K562 (cell line): ENCODE data around the gene CCNL1. TPM values are rescaled to one million over a fixed set of nuclear protein-coding genes. Genes with fewer than 3 reads are reported as not detected.

Experiments used
- BACH1 ChIP-seq: fragments of 200-800 bp; sonication (Bioruptor generic); IDR thresholded peaks from 2 replicates; pipeline ENCODE4 v1.6.1; 2016; ENCODE audit warnings: missing genetic modification characterization, missing compliant biosample characterization
- ELF1 ChIP-seq: fragments of 200-800 bp; sonication (Bioruptor generic); IDR thresholded peaks from 2 replicates; pipeline ENCODE4 v1.6.1; 2016; ENCODE audit warnings: missing genetic modification characterization, missing compliant biosample characterization
- EZH2 ChIP-seq: IDR thresholded peaks from 2 replicates; pipeline ENCODE4 v1.6.1; 2012; ENCODE audit warnings: low read depth, mild to moderate bottlenecking, inconsistent platforms, low read length, borderline replicate concordance
- FOS ChIP-seq: IDR thresholded peaks from 3 replicates; pipeline ENCODE4 v1.6.1; 2011; ENCODE audit not compliant: insufficient read length; ENCODE audit errors: extremely low read depth
- FOXJ3 ChIP-seq: sonication (generic); formaldehyde crosslinking; IDR thresholded peaks from 2 replicates; pipeline ENCODE4 v1.4.0; 2020; ENCODE audit warnings: mild to moderate bottlenecking, missing genetic modification reagents
- KLF16 ChIP-seq: IDR thresholded peaks from 2 replicates; pipeline ENCODE4 v1.6.1; 2016; ENCODE audit warnings: antibody characterized with exemption
- LARP7 ChIP-seq: fragments of 450-650 bp; IDR thresholded peaks from 2 replicates; pipeline ENCODE4 v1.6.1; 2016
- SAFB ChIP-seq: fragments of 200-400 bp; formaldehyde crosslinking; IDR thresholded peaks from 2 replicates; pipeline ENCODE4 v1.6.1; 2017; ENCODE audit warnings: low read depth, low read length, borderline replicate concordance
- SOX6 ChIP-seq: fragments of 450-650 bp; IDR thresholded peaks from 2 replicates; pipeline ENCODE4 v1.6.1; 2014; ENCODE audit warnings: mild to moderate bottlenecking
- XRCC4 ChIP-seq: IDR thresholded peaks from one replicate; pipeline ENCODE4 v1.6.1; 2011; ENCODE audit not compliant: insufficient read depth, insufficient read length; ENCODE audit errors: extremely low read depth
- ZBED1 ChIP-seq: IDR thresholded peaks from 2 replicates; pipeline ENCODE4 v1.6.1; 2014
- ZNF217 ChIP-seq: sonication (generic); formaldehyde crosslinking; IDR thresholded peaks from 2 replicates; pipeline ENCODE4 v1.8.0; 2022; ENCODE audit warnings: mild to moderate bottlenecking, missing genetic modification reagents
- ZNF586 ChIP-seq: fragments of 450-650 bp; formaldehyde crosslinking; conservative IDR thresholded peaks from 2 replicates; pipeline ENCODE4 v1.4.0; 2020; ENCODE audit warnings: mild to moderate bottlenecking, moderate library complexity
- polyA plus RNA-seq, 8 experiments: library from polyadenylated mRNA; depleted of rRNA in 4 of 8; stranded (reverse) in 5 of 8; unstranded in 3 of 8; fragments of >200 nt; fragmentation: Nextera tagmentation in 2 of 8; fragmentation: Illumina TruSeq in 1 of 8; extraction: Ambion mirVana in 2 of 8; extraction: Trizol in 1 of 8; gene quantifications; 2 replicates each; pipeline versions ENCODE4 v1.2.1 to v1.2.3, GENCODE V29; 2011 to 2014; ENCODE audit warnings: inconsistent platforms in 1 of 8, missing spikeins in 1 of 8
- total RNA-seq, 7 experiments: library from RNA; depleted of rRNA in 6 of 7; stranded (reverse); fragments of >200 nt in 6 of 7; fragmentation: Illumina TruSeq in 2 of 7; extraction: Trizol in 2 of 7; gene quantifications; 2 replicates each; pipeline versions ENCODE4 v1.2.1 to v1.2.3, GENCODE V29; 2011 to 2021; ENCODE audit warnings: low replicate concordance in 1 of 7
- TF ChIP-seq, protein P1 (sequence below), 2 experiments: fragments of 150-350 bp in 1 of 2; IDR thresholded peaks; 2 replicates each; pipeline ENCODE4 v1.6.1; 2012 to 2016; ENCODE audit warnings: low read depth in 2 of 2, low read length in 2 of 2, mild to moderate bottlenecking in 1 of 2, moderate library complexity in 1 of 2
- TF ChIP-seq, protein P2 (sequence below): fragments of 450-650 bp; IDR thresholded peaks from 2 replicates; pipeline ENCODE4 v1.6.1; 2016; ENCODE audit warnings: low read depth, mild to moderate bottlenecking, moderate library complexity
- TF ChIP-seq, protein P3 (sequence below): IDR thresholded peaks from 2 replicates; pipeline ENCODE4 v1.6.1; 2011; ENCODE audit not compliant: insufficient read length; ENCODE audit errors: extremely low read depth
- TF ChIP-seq, protein P4 (sequence below): sonication (generic); formaldehyde crosslinking; IDR thresholded peaks from 2 replicates; pipeline ENCODE4 v1.8.0; 2022; ENCODE audit warnings: missing genetic modification reagents, mild to moderate bottlenecking, borderline replicate concordance
- TF ChIP-seq, protein P5 (sequence below), 2 experiments: fragments of 200-800 bp in 1 of 2; sonication (Bioruptor generic) in 1 of 2; sonication (generic) in 1 of 2; formaldehyde crosslinking in 1 of 2; IDR thresholded peaks in 1 of 2; conservative IDR thresholded peaks in 1 of 2; 2 replicates each; pipeline versions ENCODE4 v1.5.0 to v1.6.1; 2016 to 2020; ENCODE audit warnings: missing compliant biosample characterization in 1 of 2, missing genetic modification characterization in 1 of 2, missing genetic modification reagents in 1 of 2

Gene CCNL1
- total and polyA plus RNA-seq, 9 of the 15 experiments (the other 6 are each of a cell fraction or from before 2014, with no cell fraction given) = 16.1 to 186 (median 132) TPM

DNA sequence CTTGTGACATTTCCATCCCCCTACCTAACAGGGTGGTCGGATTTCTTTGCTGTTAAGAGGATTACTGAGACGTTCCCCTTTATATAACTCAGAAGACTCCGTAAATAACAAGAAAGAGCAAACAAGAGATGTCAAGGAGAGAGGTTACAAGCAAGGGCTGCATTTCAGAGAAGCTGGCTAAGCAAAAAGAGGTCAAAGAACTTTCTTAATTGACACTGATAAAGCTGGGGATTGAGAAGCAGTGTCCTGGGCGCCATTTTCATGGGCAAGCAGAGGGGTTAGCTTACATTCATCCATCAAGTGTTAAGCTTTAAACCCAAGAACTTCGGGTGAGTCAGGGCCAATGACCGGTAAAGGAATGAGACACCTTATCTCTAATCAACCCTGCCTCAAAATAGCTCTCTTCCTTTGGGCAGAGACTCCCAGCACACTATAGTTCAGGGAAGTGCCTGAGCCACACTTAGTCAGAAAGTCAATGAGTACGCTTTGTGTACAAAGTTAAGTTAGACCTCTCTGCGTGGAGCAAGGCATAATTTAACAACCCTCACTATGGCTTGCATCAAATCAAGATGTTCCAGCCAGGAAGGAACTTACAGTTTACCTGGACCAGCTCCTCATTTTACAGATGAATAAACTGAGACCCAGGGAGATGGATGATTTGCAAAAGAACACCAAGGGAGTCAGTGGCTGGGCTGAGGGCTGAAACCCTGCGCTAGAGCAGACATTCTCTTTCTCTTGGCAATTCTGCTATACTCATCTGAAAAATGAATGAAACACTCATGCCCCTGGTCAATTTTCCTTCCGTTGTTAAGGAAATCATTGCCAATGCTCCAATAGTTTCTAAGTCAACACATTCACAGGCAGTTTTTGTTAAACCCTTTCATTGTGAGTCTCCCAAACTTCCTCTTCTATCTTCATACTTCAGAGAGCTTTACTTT lies 44.6 kb downstream of the CCNL1 start (continued):
- TF ChIP-seq EZH2 = no peak
- no peak for TF ChIP-seq ZNF217
- TF ChIP-seq, protein P1, sequence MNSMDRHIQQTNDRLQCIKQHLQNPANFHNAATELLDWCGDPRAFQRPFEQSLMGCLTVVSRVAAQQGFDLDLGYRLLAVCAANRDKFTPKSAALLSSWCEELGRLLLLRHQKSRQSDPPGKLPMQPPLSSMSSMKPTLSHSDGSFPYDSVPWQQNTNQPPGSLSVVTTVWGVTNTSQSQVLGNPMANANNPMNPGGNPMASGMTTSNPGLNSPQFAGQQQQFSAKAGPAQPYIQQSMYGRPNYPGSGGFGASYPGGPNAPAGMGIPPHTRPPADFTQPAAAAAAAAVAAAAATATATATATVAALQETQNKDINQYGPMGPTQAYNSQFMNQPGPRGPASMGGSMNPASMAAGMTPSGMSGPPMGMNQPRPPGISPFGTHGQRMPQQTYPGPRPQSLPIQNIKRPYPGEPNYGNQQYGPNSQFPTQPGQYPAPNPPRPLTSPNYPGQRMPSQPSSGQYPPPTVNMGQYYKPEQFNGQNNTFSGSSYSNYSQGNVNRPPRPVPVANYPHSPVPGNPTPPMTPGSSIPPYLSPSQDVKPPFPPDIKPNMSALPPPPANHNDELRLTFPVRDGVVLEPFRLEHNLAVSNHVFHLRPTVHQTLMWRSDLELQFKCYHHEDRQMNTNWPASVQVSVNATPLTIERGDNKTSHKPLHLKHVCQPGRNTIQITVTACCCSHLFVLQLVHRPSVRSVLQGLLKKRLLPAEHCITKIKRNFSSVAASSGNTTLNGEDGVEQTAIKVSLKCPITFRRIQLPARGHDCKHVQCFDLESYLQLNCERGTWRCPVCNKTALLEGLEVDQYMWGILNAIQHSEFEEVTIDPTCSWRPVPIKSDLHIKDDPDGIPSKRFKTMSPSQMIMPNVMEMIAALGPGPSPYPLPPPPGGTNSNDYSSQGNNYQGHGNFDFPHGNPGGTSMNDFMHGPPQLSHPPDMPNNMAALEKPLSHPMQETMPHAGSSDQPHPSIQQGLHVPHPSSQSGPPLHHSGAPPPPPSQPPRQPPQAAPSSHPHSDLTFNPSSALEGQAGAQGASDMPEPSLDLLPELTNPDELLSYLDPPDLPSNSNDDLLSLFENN (IDR thresholded peaks at IDR 0.05; ENCODE audit: low read depth in 2 of 2, low read length in 2 of 2) = no peak
- no peak for TF ChIP-seq ZNF586 (CRISPR knock-in tag)
- TF ChIP-seq ELF1 (tag) = peak; percentile 62
- TF ChIP-seq SOX6 = peak; percentile 77; the same call in 1 of the 2 replicates
- TF ChIP-seq FOS = no peak
- TF ChIP-seq XRCC4 = no peak
- no peak for TF ChIP-seq FOXJ3 (CRISPR knock-in tag)
- no peak for TF ChIP-seq SAFB
- no peak for TF ChIP-seq ZBED1
- TF ChIP-seq, protein P2, sequence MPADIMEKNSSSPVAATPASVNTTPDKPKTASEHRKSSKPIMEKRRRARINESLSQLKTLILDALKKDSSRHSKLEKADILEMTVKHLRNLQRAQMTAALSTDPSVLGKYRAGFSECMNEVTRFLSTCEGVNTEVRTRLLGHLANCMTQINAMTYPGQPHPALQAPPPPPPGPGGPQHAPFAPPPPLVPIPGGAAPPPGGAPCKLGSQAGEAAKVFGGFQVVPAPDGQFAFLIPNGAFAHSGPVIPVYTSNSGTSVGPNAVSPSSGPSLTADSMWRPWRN = no peak
- TF ChIP-seq, protein P3, sequence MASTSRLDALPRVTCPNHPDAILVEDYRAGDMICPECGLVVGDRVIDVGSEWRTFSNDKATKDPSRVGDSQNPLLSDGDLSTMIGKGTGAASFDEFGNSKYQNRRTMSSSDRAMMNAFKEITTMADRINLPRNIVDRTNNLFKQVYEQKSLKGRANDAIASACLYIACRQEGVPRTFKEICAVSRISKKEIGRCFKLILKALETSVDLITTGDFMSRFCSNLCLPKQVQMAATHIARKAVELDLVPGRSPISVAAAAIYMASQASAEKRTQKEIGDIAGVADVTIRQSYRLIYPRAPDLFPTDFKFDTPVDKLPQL = no peak
- TF ChIP-seq KLF16 = no peak
- no peak for TF ChIP-seq LARP7
- TF ChIP-seq BACH1 = peak; percentile 82; the same call in 1 of the 2 replicates
- TF ChIP-seq, protein P4, sequence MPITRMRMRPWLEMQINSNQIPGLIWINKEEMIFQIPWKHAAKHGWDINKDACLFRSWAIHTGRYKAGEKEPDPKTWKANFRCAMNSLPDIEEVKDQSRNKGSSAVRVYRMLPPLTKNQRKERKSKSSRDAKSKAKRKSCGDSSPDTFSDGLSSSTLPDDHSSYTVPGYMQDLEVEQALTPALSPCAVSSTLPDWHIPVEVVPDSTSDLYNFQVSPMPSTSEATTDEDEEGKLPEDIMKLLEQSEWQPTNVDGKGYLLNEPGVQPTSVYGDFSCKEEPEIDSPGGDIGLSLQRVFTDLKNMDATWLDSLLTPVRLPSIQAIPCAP = no peak
- TF ChIP-seq, protein P5, sequence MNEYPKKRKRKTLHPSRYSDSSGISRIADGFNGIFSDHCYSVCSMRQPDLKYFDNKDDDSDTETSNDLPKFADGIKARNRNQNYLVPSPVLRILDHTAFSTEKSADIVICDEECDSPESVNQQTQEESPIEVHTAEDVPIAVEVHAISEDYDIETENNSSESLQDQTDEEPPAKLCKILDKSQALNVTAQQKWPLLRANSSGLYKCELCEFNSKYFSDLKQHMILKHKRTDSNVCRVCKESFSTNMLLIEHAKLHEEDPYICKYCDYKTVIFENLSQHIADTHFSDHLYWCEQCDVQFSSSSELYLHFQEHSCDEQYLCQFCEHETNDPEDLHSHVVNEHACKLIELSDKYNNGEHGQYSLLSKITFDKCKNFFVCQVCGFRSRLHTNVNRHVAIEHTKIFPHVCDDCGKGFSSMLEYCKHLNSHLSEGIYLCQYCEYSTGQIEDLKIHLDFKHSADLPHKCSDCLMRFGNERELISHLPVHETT (CRISPR knock-in tag; conservative IDR thresholded peaks at IDR 0.05 in 1 of 2, IDR thresholded peaks at IDR 0.05 in 1 of 2) = peak in 1 of 2 experiments; percentile 81; a peak in 2 of 4 replicates
